GM18520 (cell line): ENCODE results near the gene UBE2Q1.

Experiments
- ATAC-seq: cut with Tn5 transposase; IDR thresholded peaks from one replicate; pipeline ENCODE4 v1.9.1; 2021; ENCODE audit not compliant: unreplicated experiment

The UBE2Q1 gene

GRCh38 chr1:154512760-154513159 lies 45.7 kb downstream of the UBE2Q1 start:
- ATAC-seq: no peak

- ATAC-seq: no peak
These were observed 54.6 kb downstream of the UBE2Q1 start for GRCh38 chr1:154503898-154504297.

GRCh38 chr1:154502744-154503115 lies 55.7 kb downstream of the UBE2Q1 start:
- ATAC-seq: no peak

GRCh38 chr1:154502066-154502743 lies 56.3 kb downstream of the UBE2Q1 start, which contains the start of the genes SHE and TDRD10:
TSS of gene SHE (minus strand) at chr1:154502412. CDS start at chr1:154502026, 386 bp downstream.
TSS of gene TDRD10 (plus strand) at chr1:154502219. CDS start at chr1:154506904, 4,685 bp downstream.
- ATAC-seq: no peak

GRCh38 chr1:154501423-154502065 lies 56.9 kb downstream of the UBE2Q1 start:
- ATAC-seq: no peak

- no peak for ATAC-seq
These were observed 57.9 kb downstream of the UBE2Q1 start for GRCh38 chr1:154500533-154500932.

- ATAC-seq: no peak
These were observed 59.0 kb downstream of the UBE2Q1 start for GRCh38 chr1:154499446-154499845.
